SH-SY5Y (cell line): Measurements from ENCODE around the gene SKOR1.

ENCODE experiments used
- GATA2 ChIP-seq: IDR thresholded peaks from 2 replicates; pipeline ENCODE4 v1.6.1; 2011; ENCODE audit warnings: mild to moderate bottlenecking, low read depth, low read length
- GATA3 ChIP-seq: IDR thresholded peaks from 2 replicates; pipeline ENCODE4 v1.6.1; 2011; ENCODE audit warnings: low read depth, mild to moderate bottlenecking, low read length, moderate library complexity

Gene SKOR1, protein sequence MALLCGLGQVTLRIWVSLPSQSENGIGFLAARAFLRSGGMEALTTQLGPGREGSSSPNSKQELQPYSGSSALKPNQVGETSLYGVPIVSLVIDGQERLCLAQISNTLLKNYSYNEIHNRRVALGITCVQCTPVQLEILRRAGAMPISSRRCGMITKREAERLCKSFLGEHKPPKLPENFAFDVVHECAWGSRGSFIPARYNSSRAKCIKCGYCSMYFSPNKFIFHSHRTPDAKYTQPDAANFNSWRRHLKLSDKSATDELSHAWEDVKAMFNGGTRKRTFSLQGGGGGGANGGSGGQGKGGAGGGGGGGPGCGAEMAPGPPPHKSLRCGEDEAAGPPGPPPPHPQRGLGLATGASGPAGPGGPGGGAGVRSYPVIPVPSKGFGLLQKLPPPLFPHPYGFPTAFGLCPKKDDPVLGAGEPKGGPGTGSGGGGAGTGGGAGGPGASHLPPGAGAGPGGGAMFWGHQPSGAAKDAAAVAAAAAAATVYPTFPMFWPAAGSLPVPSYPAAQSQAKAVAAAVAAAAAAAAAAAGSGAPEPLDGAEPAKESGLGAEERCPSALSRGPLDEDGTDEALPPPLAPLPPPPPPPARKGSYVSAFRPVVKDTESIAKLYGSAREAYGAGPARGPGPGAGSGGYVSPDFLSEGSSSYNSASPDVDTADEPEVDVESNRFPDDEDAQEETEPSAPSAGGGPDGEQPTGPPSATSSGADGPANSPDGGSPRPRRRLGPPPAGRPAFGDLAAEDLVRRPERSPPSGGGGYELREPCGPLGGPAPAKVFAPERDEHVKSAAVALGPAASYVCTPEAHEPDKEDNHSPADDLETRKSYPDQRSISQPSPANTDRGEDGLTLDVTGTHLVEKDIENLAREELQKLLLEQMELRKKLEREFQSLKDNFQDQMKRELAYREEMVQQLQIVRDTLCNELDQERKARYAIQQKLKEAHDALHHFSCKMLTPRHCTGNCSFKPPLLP

DNA sequence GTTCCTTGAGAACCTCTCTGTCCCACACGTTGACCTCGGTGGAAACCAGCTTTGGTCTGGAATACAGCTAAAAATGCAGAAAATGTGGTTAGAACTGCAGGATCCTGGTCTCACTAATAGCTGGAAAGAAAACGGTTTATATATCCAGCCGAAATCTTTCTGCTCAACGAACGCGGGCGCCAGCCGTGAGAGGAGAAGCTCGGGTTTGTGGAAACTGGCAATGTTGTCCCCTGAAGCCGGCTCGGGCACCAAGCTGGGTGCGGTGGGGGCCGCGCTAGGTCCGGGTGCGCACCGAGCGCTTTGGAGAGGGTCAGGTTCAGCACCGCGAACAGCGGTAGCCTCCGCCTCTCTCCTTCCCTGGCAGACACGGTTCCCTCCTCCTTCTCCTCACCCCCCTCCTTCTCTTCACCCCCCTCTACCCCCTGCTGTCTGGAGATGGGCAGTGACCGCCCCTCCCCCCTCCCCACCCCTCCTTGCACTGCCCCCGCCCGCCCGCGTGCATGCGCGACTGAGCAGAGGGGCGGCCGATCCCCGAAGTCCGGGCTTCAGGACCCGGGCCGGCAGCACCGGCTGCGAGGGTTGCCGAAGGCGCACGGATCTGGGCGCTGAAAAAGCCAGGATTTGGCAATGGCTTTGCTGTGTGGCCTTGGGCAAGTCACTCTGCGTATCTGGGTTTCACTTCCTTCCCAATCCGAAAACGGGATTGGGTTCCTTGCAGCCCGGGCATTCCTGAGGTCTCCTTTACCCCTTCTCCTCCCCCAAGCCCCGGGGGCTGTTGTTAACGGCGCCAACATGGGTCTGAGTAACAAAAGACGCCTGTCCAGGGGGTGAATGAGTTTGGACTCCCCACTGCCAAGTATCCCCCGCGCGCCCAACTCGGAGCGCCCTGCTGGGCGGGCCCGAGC lies at the start of gene SKOR1:
SKOR1 (plus strand) TSS at position 534 of the 905 bp plus-strand sequence; CDS start at position 628, 94 bp downstream.
- no peak for TF ChIP-seq GATA3
- TF ChIP-seq GATA2, result no peak

DNA sequence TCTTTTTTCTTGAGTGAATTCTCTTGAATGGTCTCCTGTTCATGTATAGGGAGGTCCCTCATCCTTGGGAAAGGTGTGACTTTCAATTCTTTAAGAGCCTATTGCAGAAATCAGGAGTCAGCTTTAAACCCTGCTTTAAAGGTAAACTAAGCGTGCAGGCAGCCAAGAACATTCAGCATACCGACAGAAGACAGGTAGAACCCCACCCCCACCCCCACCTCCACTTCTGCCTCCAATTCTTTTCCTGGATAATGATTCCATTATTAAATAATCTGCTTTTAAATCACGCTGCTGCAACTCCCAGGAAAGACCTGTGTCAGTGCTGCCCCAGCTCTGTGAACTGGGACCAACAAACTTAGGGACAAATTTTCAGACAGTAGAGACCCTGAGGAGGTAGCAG lies 49.3 kb upstream of the SKOR1 start:
- TF ChIP-seq GATA2 (no peak), GATA3 (no peak)

DNA sequence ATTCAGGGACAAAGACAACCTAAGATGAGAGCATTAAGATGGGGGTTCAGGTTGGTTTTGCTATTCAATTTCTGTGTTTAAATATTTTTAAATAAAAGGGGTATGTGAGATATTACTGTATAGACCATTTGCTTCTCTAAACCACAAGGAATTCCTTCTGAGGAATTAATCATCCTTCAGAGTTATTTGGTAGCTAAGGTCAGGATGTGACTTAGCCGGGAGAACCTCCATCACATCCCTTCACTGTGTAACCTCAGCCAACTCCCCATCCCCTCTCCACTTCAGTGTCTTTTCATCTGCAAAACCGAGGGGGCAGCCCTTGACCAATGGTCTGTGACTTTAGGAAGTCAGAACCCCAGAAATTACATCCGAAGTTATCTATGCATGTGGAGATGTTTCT lies 48.7 kb upstream of the SKOR1 start:
- no peak for TF ChIP-seq GATA3
- TF ChIP-seq GATA2, result no peak

DNA sequence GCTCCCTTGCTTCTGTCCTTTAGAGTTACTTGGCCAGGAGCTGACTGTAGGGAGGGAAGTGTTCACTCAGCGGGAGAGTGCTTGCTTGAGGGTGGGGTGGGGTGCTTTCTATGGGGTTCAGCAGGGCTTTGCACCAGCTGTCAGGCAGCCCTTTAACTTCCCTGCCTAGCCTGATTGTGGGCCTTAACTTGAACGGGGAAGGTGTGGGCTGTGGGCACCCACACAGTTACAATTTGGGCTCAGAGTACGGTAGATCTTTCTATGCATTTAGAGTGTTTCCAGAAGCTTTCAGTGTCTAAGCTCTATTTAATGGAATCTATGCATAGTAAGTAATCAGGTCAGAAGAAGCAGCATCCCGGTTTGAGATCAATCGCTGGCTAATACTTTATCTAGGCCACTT lies 48.2 kb upstream of the SKOR1 start:
- no peak for TF ChIP-seq GATA2
- no peak for TF ChIP-seq GATA3

DNA sequence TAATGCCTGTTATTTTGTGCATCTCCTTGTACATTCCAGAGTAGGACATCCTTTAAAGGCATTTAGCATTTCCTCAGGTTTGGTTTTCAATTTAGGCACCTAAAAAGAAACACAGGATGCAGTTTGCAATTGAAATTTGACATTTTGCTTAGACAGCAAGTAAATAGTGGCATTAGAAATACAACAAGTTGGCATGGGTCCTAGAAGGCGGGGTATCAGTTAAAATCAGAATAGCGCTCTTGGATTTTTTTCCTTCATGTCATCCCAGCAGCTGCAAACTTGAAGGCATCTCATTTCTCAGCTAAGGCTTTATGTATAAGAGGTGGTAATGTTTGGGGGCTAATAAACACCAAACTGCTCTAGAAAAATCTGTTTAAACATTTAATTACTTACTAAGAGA lies 47.5 kb upstream of the SKOR1 start:
- TF ChIP-seq GATA3 (no peak), GATA2 (no peak)

DNA sequence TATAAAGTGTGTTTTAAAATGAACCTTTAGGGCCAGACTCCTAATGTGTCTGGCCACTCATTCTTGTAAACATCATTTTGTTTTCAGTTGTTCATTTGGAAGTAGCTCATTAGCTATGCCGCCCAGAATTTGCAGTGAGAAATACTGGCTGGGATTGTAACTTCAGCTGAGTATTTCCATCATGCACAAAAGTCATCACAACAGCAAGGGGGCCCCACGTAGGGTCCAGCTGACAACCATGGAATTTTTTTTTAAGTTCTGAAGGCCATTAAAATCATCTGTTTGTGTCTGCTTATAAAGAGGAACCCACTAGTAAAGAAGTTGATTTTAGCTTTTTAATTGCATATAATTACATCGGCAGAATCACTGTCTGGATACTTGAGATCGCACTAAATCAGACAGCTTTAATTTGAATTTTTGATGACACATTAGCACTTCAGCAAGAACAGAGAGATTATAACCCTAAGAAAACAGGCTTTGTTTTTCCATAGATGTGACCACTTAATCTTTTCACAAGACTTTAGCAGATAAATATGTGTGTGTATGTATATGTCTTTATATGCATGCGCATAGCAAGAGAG lies 46.3 kb upstream of the SKOR1 start:
- TF ChIP-seq GATA3 (no peak), GATA2 (no peak)

DNA sequence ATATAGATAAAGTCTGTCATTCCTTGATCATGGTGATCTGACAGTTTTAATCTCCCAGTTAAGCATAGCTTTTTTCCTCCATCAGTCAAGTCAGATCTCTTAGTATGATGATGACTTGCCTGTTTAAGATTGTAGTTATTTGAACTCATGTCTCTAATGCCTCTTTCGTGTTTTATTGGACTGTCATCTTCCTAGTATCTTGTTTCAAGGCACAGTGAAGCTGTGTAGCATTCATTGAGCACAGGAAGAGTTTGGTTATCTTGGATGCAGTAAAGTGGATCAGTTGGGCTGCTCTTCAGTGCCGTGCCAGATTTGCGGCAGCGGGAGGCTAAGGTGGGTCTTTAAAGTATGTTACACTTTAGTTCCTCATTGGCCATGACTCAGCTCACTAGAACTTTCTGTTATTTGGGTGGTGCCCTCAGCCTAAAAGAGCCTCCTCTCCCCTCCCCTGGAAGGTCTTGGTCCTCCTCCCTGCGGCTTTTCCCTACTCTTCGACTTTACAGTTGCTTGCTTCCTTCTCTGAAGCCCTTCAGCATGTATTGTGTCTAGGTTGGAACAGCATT lies 45.7 kb upstream of the SKOR1 start:
- TF ChIP-seq GATA2, result no peak
- no peak for TF ChIP-seq GATA3

DNA sequence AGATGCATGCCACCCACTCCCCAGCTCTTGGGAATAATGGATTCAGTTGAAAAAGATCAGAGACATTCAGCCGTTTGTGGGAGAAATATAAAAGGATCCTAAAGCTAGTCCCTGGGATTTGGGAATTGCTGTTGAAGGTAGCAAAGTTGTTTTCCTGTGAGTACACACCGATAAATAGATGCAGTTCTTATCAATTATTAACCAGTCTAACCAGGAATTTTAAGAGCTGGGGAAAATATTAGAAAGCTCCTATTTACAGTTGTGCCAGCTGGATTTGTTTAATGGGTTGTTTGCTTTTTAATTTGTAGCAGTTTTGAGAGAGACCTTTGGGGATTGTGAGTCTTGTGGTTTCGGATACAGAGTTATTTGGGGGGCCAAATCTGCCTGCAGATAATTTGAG lies 44.2 kb upstream of the SKOR1 start:
- no peak for TF ChIP-seq GATA2

DNA sequence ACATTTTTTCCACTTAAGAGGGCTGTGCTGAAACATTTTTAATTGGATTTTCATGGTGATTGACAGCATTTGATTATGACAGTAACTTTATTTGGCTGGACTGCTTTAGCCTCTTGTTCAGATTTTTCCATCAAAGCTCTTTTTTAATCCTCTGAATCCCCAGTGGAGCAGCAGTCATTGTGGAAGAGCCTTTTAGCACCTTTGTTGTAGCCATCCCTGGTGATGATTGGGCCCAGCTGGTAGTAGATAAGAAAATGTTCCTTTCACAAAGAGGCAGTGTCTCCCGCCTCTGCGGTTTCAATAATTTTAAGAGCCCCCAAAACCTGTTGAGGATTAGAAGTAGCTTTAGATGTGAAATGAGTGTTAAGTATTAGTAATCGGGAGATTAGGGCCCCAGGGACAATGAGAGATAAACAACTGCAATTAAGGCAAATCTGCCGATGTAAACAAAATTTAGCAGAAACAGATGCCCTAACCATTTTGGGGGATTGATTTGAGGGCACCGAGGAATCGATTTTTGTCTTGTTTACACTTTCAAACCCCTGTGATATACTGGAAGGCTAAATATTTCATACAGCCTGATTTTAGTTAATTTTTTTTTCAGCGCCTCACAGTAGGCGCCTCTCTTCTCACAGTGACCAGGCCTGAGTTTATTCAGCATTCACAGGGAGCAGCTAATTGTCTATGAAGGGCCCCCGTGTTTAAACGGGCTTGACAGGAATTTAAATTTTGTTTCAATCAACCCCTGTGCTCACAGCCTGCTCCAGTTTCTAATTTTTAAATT lies 43.2 kb upstream of the SKOR1 start:
- TF ChIP-seq GATA3 (no peak), GATA2 (0 out of 2 replicates have a peak, but pooled peaks have one; percentile 6)

DNA sequence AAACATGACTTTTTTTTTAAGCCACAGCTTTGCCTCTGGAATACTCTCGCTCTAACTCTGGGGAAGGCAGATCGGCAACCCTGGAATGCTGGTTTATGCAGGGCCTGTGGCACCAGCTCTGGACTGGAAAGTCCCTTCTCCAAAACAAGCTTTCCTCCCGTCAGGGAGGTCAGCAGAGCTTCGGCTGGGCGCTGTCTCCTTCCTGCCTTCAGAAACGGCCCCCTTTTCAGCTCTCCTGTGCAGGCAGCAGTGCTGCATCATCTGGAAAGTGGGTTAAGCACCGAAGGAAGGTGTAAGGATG lies 42.7 kb upstream of the SKOR1 start:
- TF ChIP-seq GATA2, result no peak

DNA sequence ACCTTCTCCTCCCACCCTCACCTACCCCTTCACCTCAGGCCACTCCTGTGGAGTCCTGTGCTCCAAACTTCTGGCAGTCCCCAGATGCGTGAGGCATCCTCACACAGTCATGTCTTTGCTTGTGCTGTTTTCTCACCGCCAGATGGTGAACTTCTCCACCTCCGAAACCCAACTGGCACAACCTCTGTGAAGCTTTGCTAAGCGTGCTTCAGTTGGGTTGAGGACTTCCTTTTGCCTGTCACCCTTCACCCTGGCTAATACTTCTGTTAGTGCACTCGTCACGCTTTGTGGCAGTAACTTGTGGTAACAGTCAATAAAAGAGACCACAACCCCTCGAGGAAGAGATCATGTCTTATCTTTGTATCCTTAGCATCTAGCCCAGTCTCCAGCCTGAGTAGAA lies 42.0 kb upstream of the SKOR1 start:
- TF ChIP-seq GATA3, result no peak
- TF ChIP-seq GATA2, result no peak

DNA sequence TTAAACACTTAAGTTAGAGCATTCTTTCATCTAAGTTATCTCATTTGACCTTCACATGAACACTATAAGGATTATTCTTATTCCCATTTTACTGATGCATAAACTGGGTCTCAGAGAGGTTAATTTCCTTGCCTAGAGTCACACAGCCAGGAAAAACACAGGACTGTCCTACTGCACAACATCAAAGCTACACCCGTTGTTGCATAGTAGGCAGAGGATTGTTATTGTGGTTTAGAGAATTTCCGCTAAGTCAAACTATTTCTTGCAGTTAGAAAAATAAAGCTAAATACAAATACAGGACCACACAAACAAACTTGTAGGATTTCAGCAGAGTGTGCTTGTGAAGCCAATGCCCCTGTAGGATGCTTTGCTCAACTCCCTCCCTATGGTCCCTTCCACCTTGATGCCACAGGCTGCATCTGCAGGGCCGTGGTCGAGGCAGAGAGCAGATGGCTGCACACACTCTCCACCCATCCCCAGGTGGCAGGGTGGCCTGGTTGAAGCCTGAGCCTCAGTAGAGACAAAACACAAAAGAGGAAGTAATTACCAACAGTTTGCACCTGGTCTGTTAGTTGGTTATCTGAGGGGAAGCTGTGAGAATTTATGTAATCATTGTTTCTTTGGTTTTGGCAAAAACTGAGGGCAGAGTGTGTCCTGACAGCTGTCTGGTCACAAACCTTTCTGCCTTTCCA lies 41.1 kb upstream of the SKOR1 start:
- no peak for TF ChIP-seq GATA3
- no peak for TF ChIP-seq GATA2

DNA sequence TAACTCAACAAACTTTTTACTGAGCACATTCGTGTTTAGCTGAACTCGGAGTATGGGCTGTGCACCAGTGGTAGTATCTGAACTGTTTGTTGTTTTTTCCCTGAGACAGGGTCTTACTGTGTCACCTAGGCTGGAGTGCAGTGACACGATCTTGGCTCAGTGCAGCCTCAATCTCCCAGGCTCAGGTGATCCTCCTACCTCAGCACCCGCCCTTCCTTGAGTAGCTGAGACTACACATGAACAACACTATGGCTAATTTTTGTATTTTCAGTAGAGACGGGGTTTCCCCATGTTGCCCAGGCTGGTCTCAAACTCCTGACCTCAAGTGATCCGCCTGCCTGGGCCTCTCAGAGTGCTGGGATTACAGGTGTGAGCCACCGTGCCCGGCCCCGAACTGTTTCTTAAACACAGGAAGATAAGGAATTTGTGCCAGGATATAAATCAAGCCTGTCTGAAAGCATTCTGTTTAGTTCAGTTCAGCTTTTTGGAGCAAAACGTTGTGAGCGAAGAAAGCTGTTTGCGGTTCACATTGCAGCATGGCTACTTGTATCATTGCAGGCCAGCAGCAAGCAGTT lies 40.4 kb upstream of the SKOR1 start:
- TF ChIP-seq GATA3 (no peak), GATA2 (no peak)
